GM12878 (cell line): ENCODE measurements around the gene SCLT1.

ENCODE experiments used
- CTCF ChIP-seq, 3 experiments: IDR thresholded peaks in 2 of 3; conservative IDR thresholded peaks in 1 of 3; 2 replicates each; pipeline ENCODE4 v1.5.1; 2011; ENCODE audit warnings: low read depth in 3 of 3, low read length in 3 of 3, mild to moderate bottlenecking in 3 of 3, control low read depth in 2 of 3, moderate library complexity in 2 of 3, inconsistent platforms in 1 of 3, mixed read lengths in 1 of 3; ENCODE audit not compliant: control insufficient read depth in 2 of 3, insufficient read depth in 1 of 3; ENCODE audit errors: extremely low read depth in 1 of 3
- EP300 ChIP-seq, 2 experiments: fragments of 150-350 bp in 1 of 2; IDR thresholded peaks; 2 replicates each; pipeline ENCODE4 v1.6.1; 2011 to 2012; ENCODE audit warnings: low read depth in 2 of 2, low read length in 2 of 2, borderline replicate concordance in 1 of 2, improper control_type of control experiment in 1 of 2, inconsistent platforms in 1 of 2; ENCODE audit not compliant: control insufficient read depth in 1 of 2
- EZH2 ChIP-seq: IDR thresholded peaks from 2 replicates; pipeline ENCODE4 v1.6.1; 2012; ENCODE audit warnings: low read depth, mild to moderate bottlenecking, control low read depth, inconsistent platforms, low read length, borderline replicate concordance; ENCODE audit not compliant: control insufficient read depth
- NFXL1 ChIP-seq: fragments of 450-650 bp; IDR thresholded peaks from 2 replicates; pipeline ENCODE4 v1.6.1; 2017; ENCODE audit warnings: antibody characterized with exemption, mild to moderate bottlenecking, borderline replicate concordance
- POLR2A ChIP-seq: IDR thresholded peaks from 2 replicates; pipeline ENCODE4 v1.6.1; 2011; ENCODE audit warnings: low read depth, mild to moderate bottlenecking, low read length
- RFX5 ChIP-seq: IDR thresholded peaks from 2 replicates; pipeline ENCODE4 v1.6.1; 2011; ENCODE audit warnings: low read depth, low read length, improper control_type of control experiment
- STAT1 ChIP-seq: fragments of 450-650 bp; conservative IDR thresholded peaks from 2 replicates; pipeline ENCODE4 v1.6.1; 2014; ENCODE audit warnings: antibody characterized with exemption, mild to moderate bottlenecking
- YBX1 ChIP-seq: fragments of 450-650 bp; IDR thresholded peaks from 2 replicates; pipeline ENCODE4 v1.6.1; 2016; ENCODE audit warnings: antibody characterized with exemption

GRCh38 chr4:128848461-128848860 lies 244.9 kb downstream of the SCLT1 start:
- TF ChIP-seq NFXL1 (no peak), YBX1 (no peak), STAT1 (no peak), RFX5 (no peak), EZH2 (no peak), CTCF (IDR thresholded peaks at IDR 0.05 in 2 of 3, conservative IDR thresholded peaks at IDR 0.05 in 1 of 3; ENCODE audit: control insufficient read depth in 2 of 3, extremely low read depth in 1 of 3, insufficient read depth in 1 of 3, low read depth in 3 of 3, low read length in 3 of 3) (no peak), POLR2A (no peak), EP300 (IDR thresholded peaks at IDR 0.05; ENCODE audit: borderline replicate concordance in 1 of 2, control insufficient read depth in 1 of 2, low read depth in 2 of 2, low read length in 2 of 2) (no peak)
